HG03066 (cell line): Measurements from ENCODE around the gene PSORS1C2.

Experiments used
- ATAC-seq: cut with Tn5 transposase; IDR thresholded peaks from one replicate; pipeline ENCODE4 v1.9.1; 2021; ENCODE audit warnings: low read depth; ENCODE audit not compliant: unreplicated experiment

Gene PSORS1C2

DNA sequence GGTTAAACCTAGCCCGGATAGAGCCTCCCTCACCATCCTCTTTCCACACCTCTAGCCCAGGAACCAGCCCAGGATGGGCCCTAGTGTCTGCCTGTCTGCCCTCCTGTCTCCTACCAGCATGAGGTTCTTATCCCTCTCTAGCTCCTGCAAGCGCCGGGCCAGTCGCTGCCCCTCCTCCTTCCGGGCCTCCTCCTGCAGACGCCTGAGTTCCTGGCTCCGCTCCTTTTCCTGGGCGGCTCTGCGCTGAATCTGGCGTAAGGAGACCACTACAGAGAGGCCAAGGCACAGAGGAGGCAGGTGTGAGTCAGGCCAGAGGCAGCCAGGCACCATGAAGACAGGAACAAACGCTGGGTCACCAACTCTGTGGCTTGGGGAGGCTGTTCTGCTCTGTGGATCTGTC, 4.3 kb upstream of the PSORS1C2 start:
- ATAC-seq: no peak

DNA sequence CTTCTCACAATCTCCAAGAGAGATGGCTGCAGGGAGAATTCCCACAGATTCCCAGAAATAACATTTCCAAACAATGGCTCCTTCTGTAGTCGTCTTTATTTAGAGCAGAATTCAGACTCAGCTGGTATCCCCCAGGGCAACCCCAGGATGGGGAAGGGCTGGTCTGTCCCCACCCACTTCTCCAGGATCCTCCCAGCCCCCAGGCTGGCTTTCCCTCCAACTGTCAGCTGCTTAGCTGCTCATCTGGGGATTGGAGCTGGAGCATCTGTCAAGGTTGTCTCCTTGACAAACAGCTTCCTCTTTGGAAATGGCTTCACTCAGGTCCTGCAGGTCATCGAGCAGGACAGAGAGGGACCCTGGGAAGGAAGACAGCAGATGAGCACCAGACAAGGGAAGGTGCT, 3.5 kb upstream of the PSORS1C2 start:
- ATAC-seq: no peak

DNA sequence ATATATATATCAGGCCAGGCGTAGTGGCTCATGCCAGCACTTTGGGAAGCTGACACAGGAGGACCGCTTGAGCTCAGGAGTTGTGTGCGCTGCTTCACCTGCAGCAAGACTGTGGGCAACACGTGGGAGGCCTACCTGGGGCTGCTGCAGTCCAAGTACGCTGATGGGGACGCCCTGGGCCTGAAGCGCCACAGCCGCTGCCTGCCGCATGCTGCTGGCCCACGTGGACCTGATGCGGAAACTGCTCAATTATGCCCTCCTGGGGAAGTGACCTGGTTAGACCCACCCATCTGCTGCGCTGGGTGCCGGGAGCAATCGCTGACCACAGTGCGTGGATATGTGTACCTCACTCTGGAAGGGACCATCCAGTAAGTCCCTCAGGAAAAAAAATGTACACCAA, 1.8 kb upstream of the PSORS1C2 start:
- ATAC-seq: no peak

DNA sequence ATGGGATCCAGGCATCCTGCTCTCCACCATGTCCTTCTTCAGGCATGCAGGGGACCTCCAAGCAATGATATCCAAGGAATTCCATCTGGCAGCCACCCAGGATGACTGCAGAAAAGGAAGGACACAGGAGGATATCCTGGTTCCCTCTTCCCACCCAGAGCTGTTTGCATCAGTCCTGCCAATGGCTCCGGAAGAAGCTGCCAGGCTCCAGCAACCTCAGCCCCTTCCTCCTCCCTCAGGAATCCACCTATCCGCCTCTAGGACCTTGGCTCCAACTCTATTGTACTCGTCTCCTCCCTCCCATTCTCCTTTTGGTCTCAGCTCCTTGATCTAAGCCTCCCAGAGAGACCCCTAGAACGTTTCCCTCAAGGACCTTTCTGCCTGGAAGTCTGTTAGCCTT, 733 bp upstream of the PSORS1C2 start:
- no peak for ATAC-seq

DNA sequence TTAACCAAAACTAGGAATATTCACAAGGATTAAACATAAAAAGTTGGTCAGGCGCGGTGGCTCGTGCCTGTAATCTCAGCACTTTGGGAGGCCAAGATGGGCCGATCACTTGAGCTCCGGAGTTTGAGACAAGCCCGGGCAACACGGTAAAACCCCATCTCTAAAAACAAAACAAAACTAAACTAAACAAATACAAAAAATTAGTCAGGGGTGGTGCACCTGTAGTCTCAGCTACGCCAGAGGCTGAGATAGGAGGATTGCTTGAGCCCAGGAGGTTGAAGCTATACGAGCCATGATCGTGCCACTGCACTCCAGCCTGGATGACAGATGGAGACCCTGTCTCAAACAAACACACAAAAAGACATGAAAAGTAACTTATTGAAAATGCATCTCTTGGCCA, 3.2 kb downstream of the PSORS1C2 start:
- no peak for ATAC-seq

DNA sequence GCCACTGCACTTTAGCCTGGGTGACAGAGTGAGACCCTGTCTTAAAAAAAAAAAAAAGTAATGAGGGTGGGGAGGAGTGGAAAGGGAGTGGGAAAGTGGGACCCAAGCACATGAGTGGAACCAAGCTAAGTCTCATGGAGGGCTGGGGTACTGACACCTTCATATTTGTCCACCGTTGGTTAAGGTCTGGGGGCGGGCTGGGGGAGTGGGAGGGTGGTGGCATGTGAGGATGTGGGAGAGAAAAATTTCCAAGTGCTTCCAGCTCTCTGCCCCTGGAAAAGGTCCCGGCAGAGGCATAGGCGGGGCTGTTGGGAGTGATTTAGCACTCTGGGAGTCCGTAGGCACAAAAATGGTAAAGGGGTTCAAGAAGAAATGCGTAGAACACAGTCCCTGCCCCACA, 6.1 kb downstream of the PSORS1C2 start:
- no peak for ATAC-seq

DNA sequence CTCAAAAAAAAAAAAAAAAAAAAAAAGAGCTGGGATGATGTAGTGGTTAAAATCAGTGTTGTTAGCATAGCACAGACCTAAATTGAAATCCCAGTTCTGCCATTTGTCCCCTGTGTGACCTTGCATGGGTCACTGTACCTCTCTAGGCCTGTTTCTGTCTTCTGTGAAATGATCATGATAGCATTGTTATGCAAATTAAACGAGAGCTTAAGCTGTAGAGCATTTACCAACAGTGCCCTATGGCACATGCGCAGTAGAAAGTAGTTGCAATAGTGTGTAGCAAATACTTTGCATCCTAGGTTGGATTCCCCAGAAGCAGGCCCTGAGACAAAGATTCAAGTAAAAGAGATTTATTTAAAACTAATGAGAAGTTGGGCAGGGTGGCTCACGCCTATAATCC, 7.3 kb downstream of the PSORS1C2 start:
- no peak for ATAC-seq

DNA sequence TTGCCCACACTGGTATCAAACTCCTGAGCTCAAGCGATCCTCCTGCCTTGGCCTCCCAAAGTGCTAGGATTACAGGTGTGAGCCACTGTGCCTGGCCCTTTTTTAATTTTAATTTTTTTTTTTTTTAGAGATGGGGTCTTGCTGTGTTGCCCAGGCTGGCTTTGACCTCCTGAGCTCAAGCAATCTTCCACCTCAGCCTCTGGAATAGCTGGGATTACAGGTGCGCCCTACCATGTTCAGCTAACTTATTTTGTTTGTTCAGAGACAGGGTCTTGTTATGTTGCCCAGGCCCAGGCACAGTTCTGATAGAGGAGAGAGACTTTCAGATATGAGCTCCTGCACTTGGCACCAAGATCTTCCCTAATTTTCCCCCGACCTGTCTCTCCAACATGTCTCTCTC, 8.1 kb downstream of the PSORS1C2 start:
- no peak for ATAC-seq

DNA sequence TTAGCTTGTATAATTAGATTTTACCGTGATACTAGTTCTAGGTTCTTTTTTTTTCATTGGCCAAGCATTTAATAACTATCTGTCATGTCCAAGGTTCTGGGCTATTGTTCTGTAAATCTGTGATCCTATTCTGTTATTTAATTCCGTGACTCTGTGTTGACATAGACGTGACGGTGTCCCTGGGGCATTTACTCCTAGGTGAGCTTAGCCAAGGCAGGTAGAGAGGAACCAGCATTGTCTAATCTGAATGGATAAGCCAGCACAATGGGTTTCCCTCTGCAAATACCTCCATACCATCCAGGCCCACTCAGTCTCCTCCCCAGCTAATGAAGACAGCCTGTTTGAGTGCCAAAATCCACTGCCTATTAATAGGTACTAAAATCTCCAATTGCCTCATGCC, 9.7 kb downstream of the PSORS1C2 start:
- no peak for ATAC-seq

DNA sequence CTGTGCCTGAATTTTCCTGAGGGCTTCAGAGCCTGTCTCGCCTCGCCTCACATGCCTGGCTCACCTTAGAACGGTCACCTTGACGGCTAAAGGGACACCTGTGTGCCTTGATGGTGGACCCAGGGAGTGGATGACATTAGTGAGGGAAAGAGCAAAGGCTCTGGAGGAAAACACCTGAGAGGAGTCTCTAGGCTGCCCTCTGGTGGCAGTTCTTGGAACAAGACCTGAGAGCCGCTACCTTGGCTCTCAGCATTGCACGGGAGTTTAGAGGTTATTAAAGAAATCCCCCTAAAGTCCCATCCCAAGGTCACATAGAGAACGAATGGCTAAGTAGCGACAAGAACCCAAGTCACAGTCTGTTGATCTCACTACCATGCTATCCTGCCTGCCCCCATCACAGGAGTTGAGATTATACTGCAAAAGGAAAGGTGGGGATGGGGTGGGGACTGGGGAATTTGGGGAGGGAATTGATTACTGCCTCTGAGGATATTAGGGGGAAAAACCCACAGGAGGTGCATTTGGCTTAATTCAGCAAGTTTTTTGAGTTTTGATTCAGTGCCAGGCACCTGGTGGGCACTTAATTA, 10.7 kb downstream of the PSORS1C2 start:
- ATAC-seq: no peak

DNA sequence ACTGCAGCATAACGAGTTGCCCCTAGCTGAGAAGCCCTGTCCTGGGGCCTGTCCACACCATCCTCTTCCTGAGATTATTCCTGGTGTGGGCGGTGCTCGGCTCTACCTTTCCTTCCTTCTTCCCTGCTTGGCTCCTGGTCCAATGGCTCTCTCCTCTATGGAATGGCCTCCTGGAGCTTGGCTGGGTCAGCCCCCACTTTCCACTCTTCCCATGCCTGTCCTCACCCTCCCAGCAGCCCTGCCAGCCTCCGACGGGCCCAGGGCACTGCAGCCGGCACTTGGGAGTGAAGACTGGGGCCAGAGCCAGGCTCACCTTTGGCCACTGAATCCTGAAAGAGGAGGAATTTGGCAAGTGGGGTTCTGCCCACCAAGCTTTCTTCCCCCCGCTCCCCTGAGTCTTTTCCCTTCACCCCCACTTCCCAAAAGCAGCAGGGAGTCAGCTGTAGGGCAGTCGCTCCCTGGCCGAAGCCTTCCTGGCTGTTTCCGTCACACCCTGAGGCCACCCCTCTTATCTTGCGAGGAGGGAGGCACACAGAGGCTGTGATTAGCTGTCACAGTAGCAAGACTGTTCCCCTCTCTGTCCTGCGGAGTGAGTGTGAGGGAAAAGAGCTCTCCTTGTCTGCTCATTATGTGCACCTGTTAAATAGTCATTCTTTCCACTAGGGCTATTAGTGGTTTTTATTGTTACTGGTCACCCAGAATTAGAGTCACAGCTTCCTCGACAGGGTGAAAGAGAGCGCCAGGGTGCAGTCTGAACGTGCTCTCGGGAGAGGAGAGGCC, 12.3 kb downstream of the PSORS1C2 start:
- no peak for ATAC-seq

DNA sequence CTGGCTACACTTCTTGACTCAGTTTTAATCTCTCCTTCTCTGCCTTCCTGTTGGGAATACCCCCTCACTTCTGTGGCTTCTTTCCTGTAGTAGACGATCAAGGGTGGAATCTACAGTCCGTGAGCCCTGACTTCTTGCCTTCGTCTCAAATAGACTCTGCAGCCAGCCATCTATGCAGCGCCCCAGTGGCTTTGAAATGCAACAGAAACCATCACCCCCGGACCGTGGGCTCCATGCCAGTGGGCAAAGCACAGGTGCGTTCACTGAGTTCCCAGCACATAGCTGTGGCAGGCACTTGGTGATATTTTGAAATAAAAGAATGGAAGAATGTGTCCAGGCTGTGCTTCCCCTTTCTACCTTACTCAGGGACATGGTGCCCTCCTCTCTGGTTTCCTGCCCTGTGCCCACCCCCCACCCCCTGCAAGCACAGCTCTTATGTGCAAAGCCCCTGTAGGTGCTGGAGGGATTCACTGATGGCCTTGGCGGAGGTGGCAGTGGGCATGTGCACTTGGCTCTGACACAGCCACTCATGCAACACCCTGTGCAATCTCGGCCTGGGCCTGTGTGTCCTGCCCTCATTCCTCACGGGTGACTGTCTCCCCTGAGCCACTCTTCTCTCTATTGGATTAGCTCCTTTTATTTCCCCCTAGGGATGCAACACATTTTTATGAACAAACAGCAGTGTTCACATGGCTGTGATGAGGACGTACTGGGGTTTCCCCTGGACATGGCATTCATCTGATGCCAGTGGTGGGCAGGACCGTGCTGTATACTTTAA, 13.1 kb downstream of the PSORS1C2 start:
- ATAC-seq: no peak

DNA sequence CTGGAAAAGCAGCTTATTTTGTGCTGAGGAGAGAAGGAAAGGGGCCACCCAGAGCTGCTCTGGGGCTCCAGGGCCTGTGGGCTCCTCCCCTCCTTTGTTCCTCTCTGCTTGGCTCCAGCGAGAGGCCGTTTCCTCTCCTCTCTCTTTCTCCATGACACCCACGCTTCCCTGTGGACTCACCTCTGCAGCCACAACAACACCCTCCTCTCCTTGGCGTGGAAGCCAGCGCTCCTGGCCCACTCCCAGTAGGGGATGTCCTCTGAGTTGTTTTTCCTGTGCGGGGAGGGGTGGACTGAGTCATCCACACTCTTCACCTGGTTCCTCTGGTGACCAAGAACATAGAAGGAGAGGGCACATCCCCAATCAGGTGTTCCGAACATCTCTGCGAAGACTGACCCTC, 13.7 kb downstream of the PSORS1C2 start:
- no peak for ATAC-seq

DNA sequence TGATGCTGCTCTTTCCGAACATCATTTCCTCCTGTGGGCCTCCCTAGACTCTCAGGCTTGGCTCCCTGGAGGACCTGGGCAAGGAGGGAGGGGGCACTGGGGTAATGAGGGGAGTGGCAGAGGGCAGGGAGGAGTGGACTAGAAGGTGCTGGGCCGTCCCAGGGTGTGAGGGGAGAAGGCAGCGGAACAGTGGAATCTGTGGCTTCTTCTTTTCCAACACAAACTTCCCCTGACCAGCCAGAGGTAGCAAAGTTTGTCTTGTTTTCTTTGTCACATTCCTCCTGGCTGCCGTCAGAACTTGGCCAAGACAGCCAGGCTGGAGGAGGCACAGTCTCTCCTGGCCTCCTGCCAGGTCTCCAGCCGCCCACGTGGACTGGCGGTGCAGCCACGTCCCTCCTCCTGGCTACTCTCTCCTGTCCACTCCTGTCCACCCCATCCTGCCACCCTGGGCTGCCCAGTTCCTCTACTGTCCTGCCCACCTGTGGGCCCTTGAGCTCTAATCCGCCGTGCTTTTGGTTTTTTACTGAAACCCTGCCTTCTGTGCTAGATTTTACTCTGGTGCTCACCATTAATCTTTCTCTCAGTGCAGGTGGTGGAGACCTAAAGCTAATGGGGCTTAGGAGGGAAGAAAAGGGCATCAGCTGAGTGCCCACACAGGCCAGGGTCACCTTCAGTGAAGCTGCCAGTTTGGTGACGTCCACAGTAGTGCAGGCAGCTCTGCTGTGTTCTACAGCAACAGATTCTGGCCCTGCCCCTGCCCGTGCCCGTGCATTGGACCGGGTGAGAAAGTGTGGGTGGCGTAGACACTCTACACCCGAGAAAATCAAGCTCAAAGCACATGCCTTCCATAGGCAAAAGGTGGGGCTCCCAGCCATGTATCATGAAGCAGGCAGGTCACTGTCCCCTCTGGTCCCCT, 15.8 kb downstream of the PSORS1C2 start:
- ATAC-seq: no peak

DNA sequence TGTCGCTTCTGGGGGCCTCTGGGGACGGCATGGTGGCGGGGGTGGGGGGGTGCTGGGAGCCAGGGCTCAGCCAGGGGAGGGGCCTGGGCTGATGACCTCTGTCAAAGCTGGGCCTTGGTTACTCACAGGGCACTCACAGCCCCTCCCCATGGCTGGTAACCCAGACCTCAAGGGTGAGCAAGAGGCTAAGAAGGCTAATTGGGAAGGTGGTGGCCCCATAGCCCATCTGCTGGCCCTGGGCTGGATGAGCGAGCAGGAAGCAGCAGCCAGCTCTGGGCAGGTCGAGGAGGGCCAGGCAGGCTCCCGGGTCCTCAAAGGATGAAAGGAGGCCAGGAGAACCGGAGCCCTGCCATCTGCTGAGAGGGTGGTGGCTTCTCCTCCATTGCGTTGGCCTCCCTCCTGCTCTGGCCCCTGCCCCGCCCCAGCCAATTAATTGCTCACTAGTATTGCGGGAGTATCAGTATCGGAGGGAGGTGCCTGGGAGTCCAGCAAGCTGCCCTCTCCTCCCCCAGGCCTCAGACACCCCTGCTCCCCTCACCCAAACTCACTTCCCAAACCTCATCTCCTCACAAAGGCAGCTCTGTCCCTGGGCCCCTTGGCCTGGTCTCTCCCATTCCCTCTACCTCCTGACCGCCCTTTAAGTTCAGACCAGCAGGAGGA, 17.6 kb downstream of the PSORS1C2 start:
- ATAC-seq: no peak

DNA sequence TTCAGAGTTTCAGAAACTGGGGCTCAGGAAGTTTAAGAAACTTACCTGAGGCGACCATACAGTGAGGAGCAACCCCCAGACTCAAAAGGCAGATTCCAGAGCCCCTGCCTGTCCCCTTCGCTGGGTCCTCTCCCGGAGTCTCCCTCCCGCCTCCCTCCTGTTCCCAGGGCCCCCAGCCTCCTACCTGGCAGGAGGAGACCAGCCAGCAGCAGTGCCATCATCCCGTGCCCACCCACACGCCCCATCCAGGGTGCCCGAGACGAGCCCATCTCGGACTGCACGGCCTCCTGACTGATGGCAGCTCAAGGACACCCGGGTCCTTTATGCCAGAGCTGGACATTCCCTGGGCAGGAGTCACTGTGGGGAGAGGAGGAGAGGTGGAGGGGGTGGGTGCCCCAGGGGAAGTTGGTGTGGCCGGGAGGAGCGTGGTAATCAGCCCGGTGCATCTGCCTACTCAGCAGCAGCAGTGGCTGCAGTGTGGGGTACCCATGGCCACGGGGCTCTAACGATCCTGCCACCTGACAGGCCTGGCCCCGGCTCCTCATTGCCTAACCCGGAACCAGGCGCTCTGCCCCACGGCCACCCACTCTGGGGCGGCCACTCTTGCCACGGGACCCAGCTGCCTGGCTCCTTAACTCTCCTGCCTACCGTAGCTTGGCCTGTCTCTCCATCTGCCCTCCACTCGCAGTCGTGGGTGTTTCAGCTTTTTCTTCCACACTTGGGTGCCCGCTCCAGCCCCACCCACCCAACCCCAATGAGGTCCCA, 18.5 kb downstream of the PSORS1C2 start, which contains the start of gene CDSN:
CDSN (minus strand) TSS at position 296 of the 765 bp plus-strand sequence; CDS start at position 269, 27 bp downstream.
- no peak for ATAC-seq

DNA sequence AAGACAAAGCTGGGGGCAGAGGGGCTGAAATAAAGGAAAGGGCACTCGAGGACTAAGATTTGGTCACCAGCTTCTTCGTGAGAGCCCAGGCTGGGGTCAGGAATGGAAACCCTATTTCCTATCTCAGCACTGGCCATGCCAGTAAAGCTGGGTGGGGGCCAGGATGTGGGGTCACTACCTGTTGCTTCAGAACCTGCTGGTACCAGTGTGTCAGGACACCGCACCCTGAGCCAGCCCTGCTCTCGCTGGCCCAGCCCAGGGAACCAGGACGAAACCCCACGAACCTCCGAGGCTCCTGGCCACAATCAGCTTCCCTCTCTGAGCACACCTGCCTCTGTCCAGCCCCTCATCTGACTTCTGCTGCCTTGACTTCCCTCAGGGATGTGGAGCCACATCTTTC, 20.7 kb downstream of the PSORS1C2 start:
- ATAC-seq: no peak

DNA sequence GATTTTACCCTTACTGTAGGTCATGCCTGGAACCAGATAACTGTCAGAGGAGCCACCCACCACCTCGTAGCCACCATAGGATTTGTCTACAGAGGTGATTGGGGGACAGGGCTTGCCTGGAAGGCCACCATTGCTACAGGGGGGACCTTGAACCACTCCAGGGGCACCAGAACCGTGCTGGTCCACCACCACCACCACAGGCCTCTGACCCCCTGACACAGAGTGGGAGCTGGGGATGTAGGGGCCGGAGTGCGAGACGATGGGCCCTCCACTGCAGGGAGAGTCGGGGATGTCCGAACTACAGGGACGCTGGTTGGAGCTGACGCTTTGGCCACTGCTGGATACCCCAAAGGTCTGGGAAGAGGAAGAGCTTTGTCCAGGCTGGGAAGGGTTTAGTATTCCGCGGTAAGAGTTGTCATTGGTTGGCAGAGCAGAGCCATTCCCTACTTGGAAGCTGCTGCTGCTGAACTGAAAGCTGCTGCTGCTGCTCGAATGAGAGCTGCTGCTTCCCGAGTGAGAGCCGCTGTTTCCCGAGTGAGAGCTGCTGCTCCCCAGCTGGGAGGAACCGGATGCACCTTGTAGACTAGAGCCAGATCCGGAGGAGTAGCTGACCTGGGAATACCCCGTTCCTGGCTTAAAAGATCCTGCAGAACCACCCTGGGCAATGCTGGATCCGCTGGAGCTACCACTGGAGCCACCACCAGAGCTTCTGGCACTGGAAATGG, 22.0 kb downstream of the PSORS1C2 start:
- no peak for ATAC-seq
